HG02678 (cell line): ENCODE data around the gene TMUB2.

Experiments used
- ATAC-seq: cut with Tn5 transposase; IDR thresholded peaks from one replicate; pipeline ENCODE4 v1.9.1; 2021; ENCODE audit warnings: mild to moderate bottlenecking, moderate library complexity; ENCODE audit not compliant: unreplicated experiment

TMUB2 gene

DNA sequence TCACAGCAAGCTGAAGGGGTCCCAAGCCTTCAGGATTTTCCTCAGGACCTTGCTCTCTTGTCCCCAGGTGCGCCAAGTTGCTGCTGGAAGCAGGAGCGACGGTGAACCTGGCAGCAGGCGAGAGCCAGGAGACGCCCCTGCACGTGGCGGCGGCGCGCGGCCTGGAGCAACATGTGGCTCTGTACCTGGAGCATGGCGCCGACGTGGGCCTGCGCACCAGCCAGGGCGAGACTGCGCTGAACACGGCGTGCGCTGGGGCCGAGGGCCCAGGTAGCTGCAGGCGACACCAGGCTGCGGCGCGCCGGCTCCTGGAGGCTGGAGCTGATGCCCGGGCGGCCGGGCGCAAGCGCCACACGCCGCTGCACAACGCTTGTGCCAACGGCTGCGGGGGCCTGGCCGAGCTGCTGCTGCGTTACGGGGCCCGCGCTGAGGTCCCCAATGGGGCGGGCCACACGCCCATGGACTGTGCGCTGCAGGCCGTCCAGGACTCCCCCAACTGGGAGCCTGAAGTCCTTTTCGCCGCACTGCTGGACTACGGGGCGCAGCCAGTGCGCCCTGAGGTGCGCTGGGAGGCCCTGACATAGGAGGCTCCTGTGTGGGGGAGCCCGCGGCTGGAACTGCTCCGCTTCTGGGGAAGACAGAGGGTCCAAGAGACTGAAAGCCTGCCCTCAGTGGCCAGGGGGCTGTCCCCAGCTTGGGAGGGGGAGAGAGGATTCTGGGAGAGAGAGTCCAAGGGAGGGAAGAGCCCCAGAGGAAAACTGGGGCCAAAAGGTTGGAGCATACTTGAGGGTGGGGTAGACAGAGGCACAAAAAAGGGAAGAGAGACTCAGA lies 9.9 kb upstream of the TMUB2 start:
- no peak for ATAC-seq

DNA sequence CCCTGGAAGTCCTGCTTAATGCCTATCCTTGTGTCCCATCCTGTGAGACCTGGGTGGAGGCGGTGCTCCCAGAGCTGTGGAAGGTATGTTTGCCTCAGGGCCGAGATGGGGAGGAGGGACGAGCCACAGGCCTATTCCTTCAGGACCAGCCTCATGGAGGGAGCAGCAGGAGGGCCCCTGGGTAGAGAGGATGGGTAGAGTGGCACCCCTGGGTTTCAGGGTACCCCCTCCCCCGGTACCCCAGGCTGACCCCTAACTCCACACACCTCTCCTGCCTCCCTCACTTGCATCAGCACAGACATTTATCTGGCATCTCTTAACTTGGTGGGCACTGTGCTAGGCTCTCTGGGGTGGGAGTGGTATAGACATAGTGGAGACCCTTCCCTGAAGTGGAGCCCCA lies 9.1 kb upstream of the TMUB2 start:
- no peak for ATAC-seq

DNA sequence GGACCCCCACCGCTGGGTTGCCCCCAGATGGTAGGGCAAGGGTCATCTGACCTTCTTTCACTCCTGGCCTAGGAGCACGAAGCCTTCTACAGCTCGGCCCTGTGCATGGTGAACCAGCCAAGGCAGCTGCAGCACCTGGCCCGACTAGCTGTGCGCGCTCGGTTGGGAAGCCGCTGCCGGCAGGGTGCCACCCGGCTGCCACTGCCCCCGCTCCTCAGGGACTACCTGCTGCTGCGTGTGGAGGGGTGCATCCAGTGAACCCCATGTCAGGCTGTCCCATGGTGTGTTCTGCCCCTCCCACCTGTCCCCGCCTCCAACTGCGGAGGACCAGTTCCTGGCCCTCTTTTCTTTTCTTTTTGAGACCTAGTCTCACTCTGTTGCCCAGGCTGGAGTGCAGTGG lies 8.6 kb upstream of the TMUB2 start:
- no peak for ATAC-seq

DNA sequence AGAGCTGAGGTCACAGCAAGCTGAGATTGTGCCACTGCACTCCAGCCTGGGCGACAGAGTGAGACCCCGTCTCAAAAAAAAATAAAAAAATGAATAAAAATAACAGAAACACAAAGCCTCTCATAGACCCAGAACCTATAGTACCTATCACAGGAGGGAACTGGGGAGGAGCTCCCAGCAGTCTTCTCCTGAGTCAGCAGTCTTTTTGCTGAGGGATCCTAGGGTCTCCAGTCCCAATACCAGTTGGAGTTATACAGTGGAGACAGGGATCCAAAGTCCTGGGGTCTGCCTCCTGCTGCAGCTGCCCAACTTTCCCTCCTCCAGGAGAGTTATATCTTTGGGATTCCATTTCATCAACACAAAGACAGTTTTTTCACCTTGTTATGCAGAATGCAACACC lies 3.7 kb upstream of the TMUB2 start:
- no peak for ATAC-seq

DNA sequence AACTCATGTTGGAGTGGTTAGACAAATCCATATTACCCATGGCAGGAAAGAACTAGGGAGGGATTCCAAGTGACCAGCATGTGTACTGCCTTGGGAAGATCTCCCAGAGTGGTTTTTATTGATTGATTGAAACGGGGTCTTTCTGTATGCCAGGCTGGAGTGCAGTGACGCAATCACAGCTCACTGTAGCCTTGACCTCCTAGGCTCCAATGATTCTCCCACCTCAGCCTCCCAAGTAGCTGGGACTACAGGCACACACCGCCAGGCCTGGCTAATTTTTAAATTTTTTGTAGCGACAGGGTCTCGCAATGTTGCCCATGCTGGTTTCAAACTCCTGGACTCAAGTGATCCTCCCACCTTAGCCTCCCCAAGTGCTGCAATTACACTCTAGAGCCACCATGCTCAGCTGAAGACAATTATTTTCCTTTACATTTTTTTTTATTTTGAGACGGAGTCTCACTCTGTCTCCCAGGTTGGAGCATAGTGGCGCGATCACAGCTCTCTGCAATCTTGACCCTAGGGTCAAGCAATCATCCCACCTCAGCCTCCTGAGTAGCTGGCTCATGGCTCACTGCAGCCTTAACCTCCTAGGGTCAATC lies 2.5 kb upstream of the TMUB2 start:
- no peak for ATAC-seq

DNA sequence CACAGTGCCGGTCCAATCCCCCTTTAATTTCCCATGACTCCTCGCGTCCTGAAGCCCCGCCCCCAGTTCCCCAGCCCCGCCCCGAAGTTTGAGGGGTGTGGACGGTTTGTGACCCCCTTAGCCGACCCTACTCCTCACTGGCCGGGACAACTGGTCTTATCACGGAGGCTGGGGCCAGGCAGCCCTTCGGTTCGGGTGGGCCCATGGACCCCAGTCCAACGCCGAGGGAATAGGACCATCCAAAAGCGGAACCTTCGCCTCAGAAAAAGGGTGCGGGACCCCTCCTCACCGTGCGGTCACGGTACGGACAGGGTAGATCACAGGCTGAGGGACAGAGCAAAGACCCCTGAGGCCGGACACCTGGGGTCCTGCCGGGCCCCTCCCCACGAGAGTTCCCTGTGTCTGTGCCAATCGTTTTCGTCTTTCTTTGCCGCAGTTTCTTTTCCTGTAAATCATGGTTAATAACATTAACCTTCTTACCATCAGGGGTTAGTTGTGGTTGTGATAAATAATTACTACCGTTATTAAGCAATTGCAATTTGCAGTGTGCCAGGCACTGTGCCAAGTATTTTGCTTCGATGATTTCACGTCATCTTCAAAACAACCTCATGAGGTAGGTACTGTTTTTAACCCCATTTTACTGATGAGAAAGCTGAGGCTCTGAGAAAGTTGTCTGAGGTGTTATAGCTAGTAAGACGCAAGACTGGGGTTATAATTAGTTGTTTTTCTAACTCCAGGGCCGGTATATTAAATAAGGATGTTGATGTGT lies 543 bp downstream of the TMUB2 start:
- ATAC-seq = peak; percentile 41

DNA sequence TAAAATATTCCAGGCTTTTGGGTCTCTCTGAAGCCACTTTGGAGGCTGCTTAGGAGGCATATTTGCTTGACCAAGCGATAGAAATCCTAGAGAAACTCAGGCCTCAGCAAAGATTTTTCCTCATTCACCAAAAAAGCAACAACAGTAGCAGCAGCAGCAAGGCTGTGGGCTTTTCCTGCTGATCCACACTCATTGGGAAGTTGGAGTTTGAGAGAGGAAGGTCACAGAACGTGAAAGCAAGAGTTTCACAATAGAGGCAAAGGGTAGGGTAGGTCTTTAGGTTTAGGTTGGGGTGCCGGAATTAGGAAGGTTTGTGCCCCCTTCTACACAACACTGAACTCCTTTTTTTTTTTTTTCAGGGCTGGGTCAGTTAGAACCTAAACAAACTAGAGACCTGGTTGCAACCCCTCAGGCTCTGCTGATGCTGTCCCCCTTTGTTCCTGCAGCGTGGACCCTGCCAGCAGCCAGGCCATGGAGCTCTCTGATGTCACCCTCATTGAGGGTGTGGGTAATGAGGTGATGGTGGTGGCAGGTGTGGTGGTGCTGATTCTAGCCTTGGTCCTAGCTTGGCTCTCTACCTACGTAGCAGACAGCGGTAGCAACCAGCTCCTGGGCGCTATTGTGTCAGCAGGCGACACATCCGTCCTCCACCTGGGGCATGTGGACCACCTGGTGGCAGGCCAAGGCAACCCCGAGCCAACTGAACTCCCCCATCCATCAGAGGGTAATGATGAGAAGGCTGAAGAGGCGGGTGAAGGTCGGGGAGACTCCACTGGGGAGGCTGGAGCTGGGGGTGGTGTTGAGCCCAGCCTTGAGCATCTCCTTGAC lies 2.0 kb downstream of the TMUB2 start:
- ATAC-seq = no peak

DNA sequence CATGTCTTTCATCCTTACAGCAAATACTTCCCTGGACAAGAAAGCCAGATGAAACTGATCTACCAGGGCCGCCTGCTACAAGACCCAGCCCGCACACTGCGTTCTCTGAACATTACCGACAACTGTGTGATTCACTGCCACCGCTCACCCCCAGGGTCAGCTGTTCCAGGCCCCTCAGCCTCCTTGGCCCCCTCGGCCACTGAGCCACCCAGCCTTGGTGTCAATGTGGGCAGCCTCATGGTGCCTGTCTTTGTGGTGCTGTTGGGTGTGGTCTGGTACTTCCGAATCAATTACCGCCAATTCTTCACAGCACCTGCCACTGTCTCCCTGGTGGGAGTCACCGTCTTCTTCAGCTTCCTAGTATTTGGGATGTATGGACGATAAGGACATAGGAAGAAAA lies 3.7 kb downstream of the TMUB2 start:
- ATAC-seq = no peak

DNA sequence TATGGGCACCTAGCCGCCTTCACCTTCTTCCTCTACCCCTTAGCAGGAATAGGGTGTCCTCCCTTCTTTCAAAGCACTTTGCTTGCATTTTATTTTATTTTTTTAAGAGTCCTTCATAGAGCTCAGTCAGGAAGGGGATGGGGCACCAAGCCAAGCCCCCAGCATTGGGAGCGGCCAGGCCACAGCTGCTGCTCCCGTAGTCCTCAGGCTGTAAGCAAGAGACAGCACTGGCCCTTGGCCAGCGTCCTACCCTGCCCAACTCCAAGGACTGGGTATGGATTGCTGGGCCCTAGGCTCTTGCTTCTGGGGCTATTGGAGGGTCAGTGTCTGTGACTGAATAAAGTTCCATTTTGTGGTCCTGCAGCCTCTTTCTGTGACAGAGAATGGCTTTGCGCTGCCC lies 4.6 kb downstream of the TMUB2 start:
- no peak for ATAC-seq

DNA sequence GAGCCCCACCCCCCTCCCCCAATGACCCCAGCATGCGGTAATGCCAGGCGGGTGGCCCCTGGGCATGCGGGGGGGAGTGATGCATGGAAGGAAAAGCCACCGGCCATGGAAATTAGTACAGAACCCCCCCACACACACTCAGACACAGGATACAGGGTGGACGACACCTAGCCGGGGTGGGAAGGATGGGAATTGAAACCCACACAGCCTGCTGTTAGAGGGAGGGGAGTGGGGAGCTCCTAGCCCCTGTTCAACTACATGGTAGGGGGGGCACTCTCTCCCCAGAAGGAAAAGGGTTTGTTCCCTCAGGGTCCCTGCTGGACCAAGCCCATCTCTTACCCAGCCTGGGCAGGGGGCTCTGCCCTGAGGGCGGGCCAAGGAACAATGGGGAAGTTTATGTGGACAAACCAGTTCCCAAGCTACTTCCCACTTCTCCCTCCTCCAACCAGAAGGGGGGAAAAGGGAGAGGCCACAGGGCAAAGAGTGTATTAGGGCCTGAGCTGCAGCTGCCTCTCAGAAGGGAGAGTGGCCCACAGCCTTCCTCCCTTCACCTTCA lies 5.2 kb downstream of the TMUB2 start:
- ATAC-seq = no peak

DNA sequence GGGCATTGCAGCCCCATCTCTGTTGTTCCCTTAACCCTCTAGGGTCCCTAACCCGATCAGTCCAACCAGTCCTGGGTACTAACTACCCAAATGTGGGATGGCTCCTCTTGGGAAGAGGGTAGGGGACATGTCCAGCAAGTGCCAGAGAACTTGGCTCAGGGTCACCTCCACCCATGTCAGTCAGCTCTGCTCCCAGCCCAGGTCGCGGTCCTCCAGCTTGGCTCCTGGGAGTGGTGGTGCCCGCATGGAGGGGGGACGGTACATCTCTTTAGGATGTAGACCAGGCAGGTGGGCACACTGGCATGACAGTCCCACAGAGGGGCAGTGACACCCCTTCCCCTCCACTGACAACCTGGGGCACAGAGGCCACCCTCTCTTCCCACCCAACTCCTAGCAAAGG lies 6.0 kb downstream of the TMUB2 start:
- ATAC-seq = no peak

DNA sequence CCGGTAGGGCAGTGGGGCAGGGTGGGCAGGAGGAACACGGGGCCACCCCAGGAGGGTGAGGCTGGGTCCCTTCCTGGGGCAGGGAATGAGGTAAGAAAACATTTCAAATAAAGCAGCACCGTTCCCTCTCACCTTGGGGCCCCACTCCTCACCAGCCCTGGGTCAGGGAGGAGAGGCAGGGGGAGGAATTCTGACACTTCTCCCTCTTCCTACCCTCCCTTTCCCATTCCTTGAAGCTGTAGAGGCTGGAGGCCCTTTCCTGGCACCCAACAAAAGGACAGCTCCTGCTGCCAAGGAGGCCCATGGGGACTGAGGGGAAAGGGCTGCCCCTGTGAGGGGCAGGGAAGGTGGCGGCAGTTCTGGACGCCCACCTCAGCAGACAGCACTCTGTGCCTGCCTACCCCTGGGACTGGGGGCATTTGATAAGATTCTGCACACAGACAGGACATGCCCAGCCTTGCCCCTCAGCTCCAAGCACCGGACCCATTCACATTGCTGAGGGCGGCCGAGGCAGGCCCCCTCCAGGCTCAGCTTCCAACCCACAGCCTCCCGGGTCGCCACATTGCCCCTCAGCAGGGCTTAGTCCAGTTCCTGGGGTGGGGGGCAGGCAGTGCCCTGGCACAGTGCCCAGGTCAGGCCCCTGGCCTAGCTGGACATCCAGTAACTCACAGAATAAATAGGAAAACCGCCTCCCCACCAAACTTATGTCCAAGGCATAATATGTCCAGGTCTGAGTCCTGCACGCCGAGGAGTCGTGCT lies 6.7 kb downstream of the TMUB2 start:
- ATAC-seq = no peak

DNA sequence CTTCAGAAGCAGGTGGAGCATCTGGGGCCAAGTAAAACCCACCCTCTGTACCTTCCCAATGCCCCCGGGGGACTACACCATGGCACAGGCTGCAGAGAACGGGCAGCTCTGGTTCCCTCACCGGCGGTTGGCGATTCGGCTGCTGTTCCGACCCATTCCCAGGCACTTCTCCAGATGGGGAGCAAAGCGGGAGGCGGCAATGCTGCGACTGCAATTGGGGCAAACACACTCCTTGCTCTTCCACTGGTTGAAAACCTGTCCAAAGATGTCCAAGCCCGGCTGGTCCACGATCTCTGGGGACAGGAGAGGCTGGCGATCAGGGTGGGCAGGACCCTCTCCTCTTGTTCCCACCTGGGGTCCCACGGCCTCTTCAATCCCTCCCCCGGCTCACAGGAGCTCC lies 10.3 kb downstream of the TMUB2 start:
- no peak for ATAC-seq

DNA sequence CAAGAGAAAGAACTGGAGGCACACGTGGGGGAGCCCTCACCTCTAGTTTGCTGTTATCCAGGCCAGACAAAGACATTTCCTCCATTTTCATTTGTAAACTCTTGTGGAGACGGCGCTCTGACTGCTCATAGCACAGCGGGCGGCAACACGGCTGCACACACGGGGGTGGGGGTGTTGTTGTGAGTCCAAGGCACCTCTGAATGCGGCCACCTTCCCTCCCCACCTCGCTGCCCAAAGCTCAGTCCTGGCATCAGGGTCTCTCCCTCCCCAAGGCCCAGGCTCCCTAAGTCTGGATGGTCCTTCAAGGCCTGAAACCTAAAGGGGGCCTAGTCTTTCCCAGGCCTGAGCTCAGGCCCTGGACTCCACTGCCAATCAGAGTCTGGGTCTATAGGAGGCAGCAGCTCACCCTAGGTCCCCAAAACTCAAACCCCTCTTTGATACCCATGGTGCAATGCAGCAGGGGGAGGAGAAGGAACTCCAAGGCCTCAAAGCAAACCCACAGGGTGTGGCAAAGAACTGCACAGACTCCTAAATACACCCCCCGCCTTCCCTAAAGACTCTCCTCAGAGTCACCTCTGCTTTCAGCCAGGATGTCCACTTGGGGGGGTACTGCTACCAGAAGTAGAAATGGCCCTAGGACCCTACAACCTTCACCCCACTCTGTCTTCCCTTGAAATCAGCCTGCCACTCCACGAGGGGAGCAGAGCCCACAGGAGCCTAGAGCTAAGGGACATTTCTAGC lies 11.4 kb downstream of the TMUB2 start:
- ATAC-seq = no peak

DNA sequence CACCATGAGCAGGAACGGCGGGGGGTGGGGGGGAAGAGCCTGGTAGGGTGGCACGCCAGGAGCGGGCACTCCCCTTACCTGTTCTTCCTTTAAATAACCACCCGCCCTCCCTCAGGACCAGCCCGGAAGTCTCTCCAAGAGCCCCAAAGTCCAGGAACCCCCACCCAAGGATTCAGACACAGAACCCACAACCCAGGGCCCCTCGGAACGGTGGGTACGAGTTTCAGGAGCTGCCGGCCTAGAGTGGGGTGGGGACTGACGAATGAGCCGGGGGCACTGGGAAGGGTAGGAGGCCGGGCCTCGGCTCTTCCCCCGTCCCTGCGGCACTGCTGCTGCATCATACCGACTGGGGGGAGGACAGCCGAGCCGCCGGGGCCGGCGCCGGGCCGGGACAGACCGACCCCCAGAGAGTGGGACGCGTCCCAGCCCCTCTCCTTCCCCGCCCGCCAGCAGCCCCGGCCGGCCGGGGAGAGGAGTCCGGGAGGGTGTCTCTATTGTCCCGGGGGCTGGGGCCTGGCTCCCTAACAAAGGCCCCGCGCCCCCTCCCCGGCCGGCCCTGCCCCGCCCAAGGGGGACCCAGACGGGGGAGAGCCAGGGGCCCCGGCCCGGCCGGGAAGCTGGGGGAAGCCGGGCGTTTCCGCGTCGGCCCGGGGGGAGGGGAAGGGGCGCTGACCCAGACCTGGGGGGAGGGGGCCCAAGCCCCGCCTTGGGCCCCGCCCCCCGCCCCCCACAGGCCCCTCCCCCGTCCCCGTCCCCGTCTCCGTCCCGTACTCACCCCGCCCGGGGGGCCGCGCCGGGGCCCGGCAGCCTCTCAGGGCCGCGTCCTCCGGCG lies 12.2 kb downstream of the TMUB2 start:
- ATAC-seq = peak; percentile 15

DNA sequence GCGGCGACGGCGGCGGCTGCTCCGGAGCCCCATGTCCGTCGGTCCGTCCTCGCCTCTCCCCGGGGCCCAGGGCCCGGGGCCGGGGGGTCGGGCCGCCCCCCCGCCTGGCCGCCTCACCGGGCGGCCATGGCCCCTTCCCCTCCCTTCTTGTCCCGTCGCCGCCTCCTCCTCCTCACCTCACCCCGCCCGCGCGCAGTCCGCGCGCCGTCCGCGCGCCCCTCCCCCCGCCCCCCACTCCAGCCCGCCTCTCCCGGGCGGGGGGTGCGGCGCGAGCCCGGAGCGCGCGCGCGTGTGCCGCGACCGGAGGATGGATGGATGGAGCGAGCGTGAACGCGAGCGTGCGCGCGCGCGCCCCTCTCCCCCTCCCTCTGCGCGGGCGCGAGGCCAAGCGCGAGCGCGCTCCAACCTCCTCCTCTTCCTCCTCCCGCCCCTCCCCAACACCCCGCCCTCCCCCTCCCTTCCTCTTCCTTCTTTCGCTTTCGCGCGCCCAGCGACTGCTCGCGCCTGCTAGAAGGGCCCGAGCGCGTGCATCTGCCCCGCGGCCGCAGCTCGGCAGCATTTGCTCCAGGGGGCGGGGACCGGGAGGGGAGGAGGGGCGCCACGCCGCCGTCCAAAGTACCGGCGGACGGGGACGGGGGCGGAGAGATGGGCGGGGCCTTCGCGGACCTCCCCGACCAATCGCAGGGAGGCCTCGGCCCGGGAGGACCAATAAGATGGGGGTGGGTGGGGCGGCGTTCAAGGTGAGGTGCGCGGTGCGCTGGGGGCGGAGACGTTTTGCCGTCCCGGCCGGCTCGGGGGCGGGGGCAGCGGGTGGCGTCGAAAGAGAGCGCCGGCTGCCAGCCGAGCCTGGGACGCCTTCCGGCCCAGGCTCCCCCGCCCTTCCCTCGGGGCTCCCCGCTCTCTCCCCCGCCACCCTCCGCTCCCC lies 13.0 kb downstream of the TMUB2 start, which contains the start of gene ATXN7L3:
Gene ATXN7L3, minus strand, starts transcription at position 332 of the 925 bp plus-strand sequence. CDS start 1,814 bp downstream, outside the sequence.
- ATAC-seq = peak; percentile 68

DNA sequence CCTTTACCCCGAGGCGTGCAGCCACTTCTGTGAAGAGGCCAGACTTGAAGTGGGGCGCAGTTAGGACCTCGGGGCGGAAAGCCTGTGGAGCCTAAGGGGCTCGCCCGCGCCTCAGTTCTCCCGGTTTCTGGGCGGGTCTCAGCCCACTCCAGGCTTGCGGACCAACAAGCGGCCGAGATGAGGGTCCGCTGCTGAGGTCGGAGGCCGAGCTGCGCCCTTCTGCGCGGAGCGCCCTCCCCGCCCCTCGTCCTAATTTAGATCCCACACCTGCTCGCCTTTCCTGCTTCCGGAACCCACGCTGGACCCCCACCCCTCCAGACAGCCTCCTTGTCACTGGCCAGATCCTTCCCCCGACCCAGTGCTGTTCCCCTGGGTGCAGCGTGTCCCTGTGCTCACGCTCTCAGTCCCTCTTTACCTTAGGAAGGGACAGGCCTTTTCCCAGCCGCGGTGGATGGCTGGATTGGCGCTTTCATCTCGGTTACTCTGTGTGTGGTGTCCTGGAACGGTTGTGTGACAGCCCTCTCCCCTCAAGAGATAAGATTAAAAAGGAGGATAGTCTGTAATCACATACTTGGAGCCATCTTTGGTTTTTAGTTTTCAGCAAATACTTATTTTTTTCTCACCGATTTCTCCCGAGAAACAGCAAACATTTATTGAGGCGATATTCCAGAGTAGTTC lies 13.8 kb downstream of the TMUB2 start:
- ATAC-seq = no peak
